ENCODE measurements around the gene SYNDIG1. TPM values are rescaled to one million over a fixed set of nuclear protein-coding genes. Genes with fewer than 3 reads are reported as not detected.

Gene SYNDIG1
- total RNA-seq, 2 donors from 2014 or later: 0.78 TPM; not detected in 1

- H3K27ac ChIP-seq: no peak overlapping the region
- H3K36me3 ChIP-seq (replicated peaks in 1 of 2; ENCODE audit: insufficient read depth in 1 of 2, low read depth in 2 of 2): no peaks in the 10 kb centered on the region
- TF ChIP-seq POLR2A (IDR thresholded peaks at IDR 0.05): no peak
- TF ChIP-seq, protein P1, sequence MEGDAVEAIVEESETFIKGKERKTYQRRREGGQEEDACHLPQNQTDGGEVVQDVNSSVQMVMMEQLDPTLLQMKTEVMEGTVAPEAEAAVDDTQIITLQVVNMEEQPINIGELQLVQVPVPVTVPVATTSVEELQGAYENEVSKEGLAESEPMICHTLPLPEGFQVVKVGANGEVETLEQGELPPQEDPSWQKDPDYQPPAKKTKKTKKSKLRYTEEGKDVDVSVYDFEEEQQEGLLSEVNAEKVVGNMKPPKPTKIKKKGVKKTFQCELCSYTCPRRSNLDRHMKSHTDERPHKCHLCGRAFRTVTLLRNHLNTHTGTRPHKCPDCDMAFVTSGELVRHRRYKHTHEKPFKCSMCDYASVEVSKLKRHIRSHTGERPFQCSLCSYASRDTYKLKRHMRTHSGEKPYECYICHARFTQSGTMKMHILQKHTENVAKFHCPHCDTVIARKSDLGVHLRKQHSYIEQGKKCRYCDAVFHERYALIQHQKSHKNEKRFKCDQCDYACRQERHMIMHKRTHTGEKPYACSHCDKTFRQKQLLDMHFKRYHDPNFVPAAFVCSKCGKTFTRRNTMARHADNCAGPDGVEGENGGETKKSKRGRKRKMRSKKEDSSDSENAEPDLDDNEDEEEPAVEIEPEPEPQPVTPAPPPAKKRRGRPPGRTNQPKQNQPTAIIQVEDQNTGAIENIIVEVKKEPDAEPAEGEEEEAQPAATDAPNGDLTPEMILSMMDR (IDR thresholded peaks at IDR 0.05): no peak
- H3K9me3 ChIP-seq: no peaks in the 10 kb centered on the region
- no peaks in the 10 kb centered on the region for H3K27me3 ChIP-seq
- DNase-seq (no peak), ATAC-seq (no peak)
- H3K4me1 ChIP-seq: no peaks in the 10 kb centered on the region
- intact Hi-C loops (cut with DNase I): no loop called here
- 73 to 74% methylated on average over 10 of the region's 10 CpGs for WGBS, 2 donors
- no peak overlapping the region for H3K4me3 ChIP-seq
Measured at GRCh38 chr20:24672181-24672880, 202.9 kb downstream of the SYNDIG1 start.

- peak in 1 of 4 donors; percentile 22 for DNase-seq
- WGBS, 2 donors: 72 to 77% methylated on average over 6 to 7 of the region's 7 CpGs
Measured at GRCh38 chr20:24672886-24673677, 203.7 kb downstream of the SYNDIG1 start.

DNA sequence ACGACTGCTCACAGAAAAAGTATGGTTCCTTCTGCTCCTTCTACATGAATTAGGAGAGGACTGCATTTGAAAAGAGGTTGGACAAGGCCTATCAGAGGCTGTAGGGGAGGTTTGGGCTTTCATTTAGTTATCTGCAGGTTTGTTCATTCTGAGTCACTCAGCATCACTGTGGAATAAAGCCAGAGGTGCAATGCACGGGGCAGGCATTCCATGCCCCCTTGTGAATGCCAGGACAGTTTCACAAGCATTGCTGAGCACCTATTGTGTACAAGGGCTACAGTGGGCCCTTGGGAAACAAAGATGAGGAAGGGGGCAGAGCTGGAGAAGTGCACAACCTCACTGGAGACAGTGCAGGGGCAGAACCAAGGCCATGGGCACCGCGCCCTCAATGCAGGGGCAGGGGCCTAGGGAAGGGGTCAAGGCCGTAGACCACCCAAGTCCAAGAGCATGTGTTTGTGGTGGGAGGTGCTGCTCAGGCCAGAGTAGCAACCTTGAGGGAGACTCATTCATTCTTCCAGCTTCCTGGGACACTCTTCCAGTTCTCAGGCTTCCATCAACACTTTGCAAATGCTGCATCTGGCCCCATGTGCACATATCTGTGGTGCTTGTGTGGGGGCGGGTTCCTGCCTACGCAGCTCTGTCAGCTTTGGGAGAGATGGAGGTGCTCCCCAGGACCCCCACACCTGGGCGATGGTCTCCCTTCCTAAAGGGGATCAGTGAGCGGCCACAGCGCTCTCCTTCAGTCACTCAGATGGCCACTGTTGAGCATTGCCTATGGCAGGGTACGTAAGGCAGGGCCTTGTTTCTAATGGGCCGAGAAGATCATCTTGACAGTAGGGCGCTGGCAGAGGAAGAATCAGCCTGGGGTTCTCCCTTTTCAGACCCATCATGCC, 204.5 kb downstream of the SYNDIG1 start:
- intact Hi-C loops (cut with DNase I): no loop called here
- DNase-seq (no peak), ATAC-seq (no peak)
- H3K9me3 ChIP-seq: no peaks in the 10 kb centered on the region
- no peaks in the 10 kb centered on the region for H3K36me3 ChIP-seq (replicated peaks in 1 of 2; ENCODE audit: insufficient read depth in 1 of 2, low read depth in 2 of 2)
- H3K4me1 ChIP-seq: no peaks in the 10 kb centered on the region
- no peaks in the 10 kb centered on the region for H3K27me3 ChIP-seq
- WGBS, 2 donors: 75 to 86% methylated on average over 6 to 13 of the region's 13 CpGs
- H3K4me3 ChIP-seq: no peak overlapping the region
- no peak overlapping the region for H3K27ac ChIP-seq
- TF ChIP-seq, protein P1 (IDR thresholded peaks at IDR 0.05): no peak
- no peak for TF ChIP-seq POLR2A (IDR thresholded peaks at IDR 0.05)

More at GRCh38 chr20:24672886-24673677, 203.7 kb downstream of the SYNDIG1 start:
- no peak for TF ChIP-seq POLR2A (IDR thresholded peaks at IDR 0.05)
- TF ChIP-seq, protein P1 (IDR thresholded peaks at IDR 0.05): no peak
- Histone ChIP-seq H3K4me1 (no peaks in the 10 kb centered on the region), H3K9me3 (no peaks in the 10 kb centered on the region), H3K27me3 (no peaks in the 10 kb centered on the region), H3K36me3 (replicated peaks in 1 of 2; ENCODE audit: insufficient read depth in 1 of 2, low read depth in 2 of 2) (no peaks in the 10 kb centered on the region), H3K27ac (no peak overlapping the region), H3K4me3 (no peak overlapping the region)
- peak; percentile 30 for ATAC-seq
- intact Hi-C loops (cut with DNase I): no loop called here

DNA sequence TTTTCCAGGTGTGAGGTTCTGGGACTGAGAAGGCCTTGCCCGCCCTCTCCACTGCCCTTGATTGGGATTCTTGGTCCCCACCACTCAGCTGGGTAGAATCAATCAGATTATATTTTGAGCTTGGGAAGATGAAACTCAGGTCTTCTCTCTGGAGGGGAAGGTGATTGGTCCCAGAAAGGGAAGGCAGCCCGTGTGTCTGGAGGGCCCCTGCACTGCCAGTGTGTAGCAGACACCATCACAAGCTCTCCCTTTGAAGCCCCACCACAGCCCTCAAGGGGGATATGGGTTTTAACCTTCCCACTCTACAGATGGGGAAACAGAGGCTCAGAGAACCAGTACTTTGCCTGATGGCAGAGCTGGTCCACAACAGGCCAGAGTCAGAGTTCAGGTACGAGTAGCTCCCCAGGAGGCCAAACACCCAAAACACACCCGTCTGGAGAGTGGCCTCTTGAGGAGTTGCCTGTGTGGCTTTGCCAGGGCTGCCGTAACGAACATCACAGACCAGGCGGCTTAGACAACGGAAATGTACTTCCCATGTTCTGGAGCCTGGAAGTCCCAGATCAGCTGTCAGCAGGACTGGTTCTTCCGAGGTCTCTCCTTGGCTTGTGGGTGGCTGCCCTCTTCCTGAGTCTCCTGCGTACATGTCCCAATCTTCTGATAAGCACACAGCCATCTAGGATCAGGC, 205.6 kb downstream of the SYNDIG1 start:
- TF ChIP-seq POLR2A (IDR thresholded peaks at IDR 0.05): no peak
- TF ChIP-seq, protein P1 (IDR thresholded peaks at IDR 0.05): no peak
- H3K4me3 ChIP-seq: no peak overlapping the region
- intact Hi-C loops (cut with DNase I): no loop called here
- H3K9me3 ChIP-seq: no peaks in the 10 kb centered on the region
- no peaks in the 10 kb centered on the region for H3K4me1 ChIP-seq
- no peaks in the 10 kb centered on the region for H3K27me3 ChIP-seq
- no peaks in the 10 kb centered on the region for H3K36me3 ChIP-seq (replicated peaks in 1 of 2; ENCODE audit: insufficient read depth in 1 of 2, low read depth in 2 of 2)
- no peak for DNase-seq
- H3K27ac ChIP-seq: no peak overlapping the region
- ATAC-seq: no peak
- 80 to 94% methylated on average over 10 of the region's 10 CpGs for WGBS, 2 donors

Data from body of pancreas (tissue), 4 donors.